ENCODE measurements around the gene ATP2B2. TPM values are rescaled to one million over a fixed set of nuclear protein-coding genes. Genes with fewer than 3 reads are reported as not detected.

The ATP2B2 gene
- 1 to 10 TPM in 2 of 4 donors, under 1 TPM in 2; 0.29 to 9.5 (median 4.4) TPM for total RNA-seq

- H3K27ac ChIP-seq = no peak within 1 kb of the TSS
- TF ChIP-seq POLR2A (IDR thresholded peaks at IDR 0.05) (no peak), CTCF (IDR thresholded peaks at IDR 0.05) (no peak)
- H3K9me3 ChIP-seq = no peaks in the 10 kb centered on the region
- DNase-seq = no peak
- H3K36me3 ChIP-seq = no peaks in the 10 kb centered on the region
- H3K4me3 ChIP-seq = peak within 1 kb of the TSS in 1 of 2 donors; percentile 11
- no peaks in the 10 kb centered on the region for H3K4me1 ChIP-seq
- no peaks in the 10 kb centered on the region for H3K27me3 ChIP-seq
- intact Hi-C loops (cut with DNase I; ENCODE audit: low total_unique reads) = no loop called here
Observed at GRCh38 chr3:10505050-10505790, at the start of gene ATP2B2. Gene ATP2B2, minus strand, starts transcription at chr3:10505586. Its CDS starts 56,043 bp downstream, at chr3:10449543.

GRCh38 chr3:10554746-10555145 lies 49.4 kb upstream of the ATP2B2 start:
- no peaks in the 10 kb centered on the region for H3K4me1 ChIP-seq
- no peak overlapping the region for H3K4me3 ChIP-seq
- no peak overlapping the region for H3K27ac ChIP-seq
- intact Hi-C loops (cut with DNase I; ENCODE audit: low total_unique reads) = no loop called here
- H3K9me3 ChIP-seq = no peaks in the 10 kb centered on the region
- no peaks in the 10 kb centered on the region for H3K27me3 ChIP-seq
- no peaks in the 10 kb centered on the region for H3K36me3 ChIP-seq
- no peak for DNase-seq
- TF ChIP-seq CTCF (IDR thresholded peaks at IDR 0.05) (no peak), POLR2A (IDR thresholded peaks at IDR 0.05) (no peak)

DNA sequence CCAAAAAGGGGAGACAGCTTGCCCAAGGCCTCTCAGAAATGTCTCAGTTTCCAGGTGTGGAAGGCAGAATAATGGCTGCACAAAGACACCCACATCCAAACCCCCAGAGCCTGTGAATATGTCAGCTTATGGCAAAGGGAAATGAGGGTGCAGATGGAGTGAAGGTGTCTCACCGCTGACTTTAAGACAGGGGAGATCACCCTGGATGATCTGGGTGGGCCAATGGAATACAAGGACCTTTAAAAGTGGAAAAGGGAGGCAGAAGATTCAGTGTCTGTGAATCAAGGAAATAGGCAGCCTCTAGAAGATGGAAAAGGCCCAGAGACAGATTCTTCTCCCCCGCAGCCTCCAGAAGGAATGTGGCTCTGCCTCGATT lies 48.8 kb upstream of the ATP2B2 start:
- Histone ChIP-seq H3K27me3 (no peaks in the 10 kb centered on the region), H3K4me3 (no peak overlapping the region), H3K4me1 (no peaks in the 10 kb centered on the region), H3K9me3 (no peaks in the 10 kb centered on the region), H3K27ac (no peak overlapping the region), H3K36me3 (no peaks in the 10 kb centered on the region)
- DNase-seq = no peak
- TF ChIP-seq CTCF (IDR thresholded peaks at IDR 0.05) (no peak), POLR2A (IDR thresholded peaks at IDR 0.05) (no peak)
- intact Hi-C loops (cut with DNase I; ENCODE audit: low total_unique reads) = no loop called here

GRCh38 chr3:10553591-10554235 lies 48.3 kb upstream of the ATP2B2 start:
- no peaks in the 10 kb centered on the region for H3K9me3 ChIP-seq
- no peak overlapping the region for H3K4me3 ChIP-seq
- intact Hi-C loops (cut with DNase I; ENCODE audit: low total_unique reads) = no loop called here
- no peaks in the 10 kb centered on the region for H3K27me3 ChIP-seq
- no peak overlapping the region for H3K27ac ChIP-seq
- no peak for DNase-seq
- H3K4me1 ChIP-seq = no peaks in the 10 kb centered on the region
- no peaks in the 10 kb centered on the region for H3K36me3 ChIP-seq
- TF ChIP-seq CTCF (IDR thresholded peaks at IDR 0.05) = no peak
- TF ChIP-seq POLR2A (IDR thresholded peaks at IDR 0.05) = no peak

DNA sequence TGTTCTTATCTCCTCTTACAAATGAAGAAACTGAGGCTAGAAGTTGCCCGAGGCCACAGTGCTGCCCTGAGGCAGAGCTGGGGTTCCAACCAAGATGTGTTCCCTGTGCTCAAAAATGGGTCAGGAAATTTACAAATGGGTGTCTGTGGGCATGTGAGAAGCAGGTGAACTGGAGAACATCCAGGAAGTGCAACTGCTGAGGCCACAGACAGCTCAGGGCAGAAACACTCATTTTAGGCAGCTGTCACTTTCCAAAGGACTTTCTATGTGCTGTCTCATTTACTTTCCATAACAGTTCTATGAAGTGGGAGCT lies 47.2 kb upstream of the ATP2B2 start:
- H3K27me3 ChIP-seq = no peaks in the 10 kb centered on the region
- no peak for TF ChIP-seq POLR2A (IDR thresholded peaks at IDR 0.05)
- no peak for TF ChIP-seq CTCF (IDR thresholded peaks at IDR 0.05)
- intact Hi-C loops (cut with DNase I; ENCODE audit: low total_unique reads) = no loop called here
- H3K4me3 ChIP-seq = no peak overlapping the region
- no peak for DNase-seq
- no peaks in the 10 kb centered on the region for H3K9me3 ChIP-seq
- H3K4me1 ChIP-seq = no peaks in the 10 kb centered on the region
- no peaks in the 10 kb centered on the region for H3K36me3 ChIP-seq
- H3K27ac ChIP-seq = no peak overlapping the region

Measured in uterus (tissue), 4 donors.